D721Med (cell line): ENCODE data around the gene CYP4F22.
"Not testable (repeated sequence)": the region's sequence is repeated elsewhere in the genome, so short reads cannot be mapped to it uniquely, and the experiment has no call there.

ENCODE experiments used
- DNase-seq: peaks from one replicate; pipeline ENCODE4 v3.0.0; 2011; ENCODE audit warnings: low spot score; ENCODE audit not compliant: insufficient read length
- FAIRE-seq: peaks from 2 replicates; lab custom pipeline; 2011; peaks lifted over from hg19 to GRCh38; lab: Jason Lieb, UNC
- TF ChIP-seq, protein P1 (sequence below): IDR thresholded peaks from 2 replicates; pipeline ENCODE4 v1.5.1; 2012; ENCODE audit warnings: mild to moderate bottlenecking, control low read depth; ENCODE audit not compliant: insufficient read depth; ENCODE audit errors: missing control alignments

The CYP4F22 gene

DNA sequence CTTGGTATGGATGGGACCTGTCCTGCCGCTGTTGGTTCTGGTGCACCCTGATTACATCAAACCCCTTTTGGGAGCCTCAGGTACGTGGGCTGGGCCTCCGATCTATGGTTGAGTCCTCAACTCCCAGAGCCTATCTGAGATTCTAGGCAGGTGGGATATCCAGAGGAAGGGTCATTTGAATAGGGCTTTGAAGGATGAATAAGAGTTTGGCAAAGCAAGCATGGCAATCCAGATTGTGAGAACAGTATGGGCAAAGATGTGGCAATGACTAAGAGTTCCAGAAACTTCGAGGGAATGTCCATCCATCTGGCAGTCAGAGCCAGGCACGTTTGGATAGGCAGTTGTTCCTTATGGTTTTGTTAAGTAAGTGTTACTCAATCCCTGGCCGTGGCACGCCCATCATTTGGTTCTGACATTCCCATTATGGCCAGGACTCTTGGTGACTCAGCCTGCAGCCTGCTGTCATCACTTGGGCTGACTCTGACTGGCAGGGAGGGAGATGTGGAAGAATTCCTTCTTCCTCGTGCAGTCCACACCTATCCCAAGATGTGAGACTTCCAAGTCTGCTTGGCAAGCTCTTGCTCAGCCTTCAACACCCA lies 21.5 kb downstream of the CYP4F22 start:
- DNase-seq: no peak
- no peak for FAIRE-seq
- TF ChIP-seq, protein P1, sequence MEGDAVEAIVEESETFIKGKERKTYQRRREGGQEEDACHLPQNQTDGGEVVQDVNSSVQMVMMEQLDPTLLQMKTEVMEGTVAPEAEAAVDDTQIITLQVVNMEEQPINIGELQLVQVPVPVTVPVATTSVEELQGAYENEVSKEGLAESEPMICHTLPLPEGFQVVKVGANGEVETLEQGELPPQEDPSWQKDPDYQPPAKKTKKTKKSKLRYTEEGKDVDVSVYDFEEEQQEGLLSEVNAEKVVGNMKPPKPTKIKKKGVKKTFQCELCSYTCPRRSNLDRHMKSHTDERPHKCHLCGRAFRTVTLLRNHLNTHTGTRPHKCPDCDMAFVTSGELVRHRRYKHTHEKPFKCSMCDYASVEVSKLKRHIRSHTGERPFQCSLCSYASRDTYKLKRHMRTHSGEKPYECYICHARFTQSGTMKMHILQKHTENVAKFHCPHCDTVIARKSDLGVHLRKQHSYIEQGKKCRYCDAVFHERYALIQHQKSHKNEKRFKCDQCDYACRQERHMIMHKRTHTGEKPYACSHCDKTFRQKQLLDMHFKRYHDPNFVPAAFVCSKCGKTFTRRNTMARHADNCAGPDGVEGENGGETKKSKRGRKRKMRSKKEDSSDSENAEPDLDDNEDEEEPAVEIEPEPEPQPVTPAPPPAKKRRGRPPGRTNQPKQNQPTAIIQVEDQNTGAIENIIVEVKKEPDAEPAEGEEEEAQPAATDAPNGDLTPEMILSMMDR: no peak

- no peak for DNase-seq
- FAIRE-seq: no peak
- TF ChIP-seq, protein P1: no peak
Measured at GRCh38 chr19:15532779-15533521, 24.6 kb downstream of the CYP4F22 start.

DNA sequence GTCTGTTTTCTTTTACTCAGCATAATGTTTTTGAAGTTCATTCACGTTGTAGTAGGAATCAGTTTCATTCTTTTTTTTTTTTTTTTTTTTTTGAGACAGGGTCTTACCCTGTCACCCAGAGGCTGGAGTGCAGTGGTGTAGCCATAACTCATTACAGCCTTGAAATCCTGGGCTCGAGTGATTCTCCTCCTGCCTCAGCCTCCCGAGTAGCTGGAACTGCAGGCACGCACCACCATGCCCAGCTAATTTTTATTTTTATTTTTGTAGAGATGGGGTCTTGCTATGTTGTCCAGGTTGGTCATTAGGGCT lies 25.2 kb downstream of the CYP4F22 start:
- not testable (repeated sequence) for DNase-seq, FAIRE-seq

- DNase-seq (no peak), FAIRE-seq (no peak)
- TF ChIP-seq, protein P1: no peak
Measured at GRCh38 chr19:15534957-15535864, 26.9 kb downstream of the CYP4F22 start.

- no peak for DNase-seq
- TF ChIP-seq, protein P1: no peak
- no peak for FAIRE-seq
Measured at GRCh38 chr19:15536350-15536749, 28.0 kb downstream of the CYP4F22 start.

- TF ChIP-seq, protein P1: no peak
- FAIRE-seq (no peak), DNase-seq (no peak)
Measured at GRCh38 chr19:15538774-15539173, 30.4 kb downstream of the CYP4F22 start.

GRCh38 chr19:15539638-15540037 lies 31.3 kb downstream of the CYP4F22 start:
- DNase-seq (no peak), FAIRE-seq (no peak)
- TF ChIP-seq, protein P1: no peak
